NB4 (cell line): ENCODE measurements around the gene CCDC172.

Experiments used
- DNase-seq: peaks from one replicate; pipeline ENCODE4 v3.0.0; 2010; ENCODE audit warnings: low read depth
- H3K4me3 ChIP-seq: one replicate; pipeline ENCODE4 v1.5.1; 2011; ENCODE audit warnings: mild to moderate bottlenecking, low read depth, low read length, moderate library complexity
- MAX ChIP-seq: IDR thresholded peaks from 2 replicates; pipeline ENCODE4 v1.6.1; 2011; ENCODE audit warnings: low read depth, low read length
- MYC ChIP-seq: IDR thresholded peaks from 2 replicates; pipeline ENCODE4 v1.6.1; 2011; ENCODE audit warnings: low read depth, low read length
- POLR2A ChIP-seq: IDR thresholded peaks from 2 replicates; pipeline ENCODE4 v1.6.1; 2011; ENCODE audit warnings: mild to moderate bottlenecking; ENCODE audit not compliant: insufficient read length; ENCODE audit errors: extremely low read depth
- TF ChIP-seq, protein P1 (sequence below): IDR thresholded peaks from one replicate; pipeline ENCODE4 v1.5.1; 2012; ENCODE audit warnings: low read depth, low read length

Gene CCDC172

DNA sequence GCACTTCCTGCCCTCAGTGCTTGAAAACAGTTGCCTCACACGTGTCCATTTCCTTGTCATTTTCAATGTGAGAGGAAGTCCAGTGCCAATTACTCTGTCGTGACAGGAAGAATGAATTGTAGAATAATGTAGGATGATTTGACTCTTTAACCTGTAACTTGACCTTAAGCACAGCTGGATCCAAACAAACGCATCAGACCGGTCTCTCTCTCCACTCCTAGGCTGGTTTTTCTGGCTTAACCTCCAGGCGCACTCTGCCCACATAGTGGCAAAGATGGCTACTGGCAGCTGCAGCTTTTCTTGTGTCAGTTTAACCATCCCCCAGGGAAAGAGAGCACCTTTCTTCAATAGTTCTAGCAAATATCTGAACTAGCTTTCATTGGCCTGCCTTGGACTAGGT lies 74.0 kb downstream of the CCDC172 start:
- no peak for TF ChIP-seq MAX
- TF ChIP-seq MYC: no peak
- TF ChIP-seq, protein P1, sequence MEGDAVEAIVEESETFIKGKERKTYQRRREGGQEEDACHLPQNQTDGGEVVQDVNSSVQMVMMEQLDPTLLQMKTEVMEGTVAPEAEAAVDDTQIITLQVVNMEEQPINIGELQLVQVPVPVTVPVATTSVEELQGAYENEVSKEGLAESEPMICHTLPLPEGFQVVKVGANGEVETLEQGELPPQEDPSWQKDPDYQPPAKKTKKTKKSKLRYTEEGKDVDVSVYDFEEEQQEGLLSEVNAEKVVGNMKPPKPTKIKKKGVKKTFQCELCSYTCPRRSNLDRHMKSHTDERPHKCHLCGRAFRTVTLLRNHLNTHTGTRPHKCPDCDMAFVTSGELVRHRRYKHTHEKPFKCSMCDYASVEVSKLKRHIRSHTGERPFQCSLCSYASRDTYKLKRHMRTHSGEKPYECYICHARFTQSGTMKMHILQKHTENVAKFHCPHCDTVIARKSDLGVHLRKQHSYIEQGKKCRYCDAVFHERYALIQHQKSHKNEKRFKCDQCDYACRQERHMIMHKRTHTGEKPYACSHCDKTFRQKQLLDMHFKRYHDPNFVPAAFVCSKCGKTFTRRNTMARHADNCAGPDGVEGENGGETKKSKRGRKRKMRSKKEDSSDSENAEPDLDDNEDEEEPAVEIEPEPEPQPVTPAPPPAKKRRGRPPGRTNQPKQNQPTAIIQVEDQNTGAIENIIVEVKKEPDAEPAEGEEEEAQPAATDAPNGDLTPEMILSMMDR: no peak
- no peak for TF ChIP-seq POLR2A
- DNase-seq: no peak

DNA sequence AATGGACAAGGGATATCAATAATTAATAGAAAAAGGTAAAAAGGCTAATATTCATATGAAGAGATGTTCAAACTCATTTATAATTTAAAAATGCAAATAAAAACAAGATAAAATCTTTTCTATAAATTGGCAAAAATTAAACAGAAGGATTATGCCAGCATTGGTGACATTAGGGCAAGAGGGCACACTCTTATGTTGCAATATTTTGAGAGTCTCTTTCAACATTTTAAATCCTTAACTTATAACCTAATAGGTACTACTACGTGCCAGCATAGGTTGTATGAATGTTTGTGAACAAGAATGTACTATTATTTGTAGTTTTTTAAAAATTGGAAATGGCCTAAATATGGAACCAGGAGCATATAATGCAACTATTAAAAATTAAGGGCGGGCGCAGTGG lies 78.6 kb downstream of the CCDC172 start:
- TF ChIP-seq MAX: no peak
- TF ChIP-seq POLR2A: no peak
- TF ChIP-seq MYC: no peak
- TF ChIP-seq, protein P1: no peak
- no peak overlapping the region for H3K4me3 ChIP-seq
- DNase-seq: no peak

More for the DNA sequence above, 74.0 kb downstream of the CCDC172 start:
- no peak overlapping the region for H3K4me3 ChIP-seq

- H3K4me3 ChIP-seq: no peak overlapping the region
- DNase-seq: no peak
- TF ChIP-seq POLR2A (no peak), MYC (no peak), MAX (no peak)
- TF ChIP-seq, protein P1: no peak
Observed at GRCh38 chr10:116403740-116404250, 79.5 kb downstream of the CCDC172 start.

DNA sequence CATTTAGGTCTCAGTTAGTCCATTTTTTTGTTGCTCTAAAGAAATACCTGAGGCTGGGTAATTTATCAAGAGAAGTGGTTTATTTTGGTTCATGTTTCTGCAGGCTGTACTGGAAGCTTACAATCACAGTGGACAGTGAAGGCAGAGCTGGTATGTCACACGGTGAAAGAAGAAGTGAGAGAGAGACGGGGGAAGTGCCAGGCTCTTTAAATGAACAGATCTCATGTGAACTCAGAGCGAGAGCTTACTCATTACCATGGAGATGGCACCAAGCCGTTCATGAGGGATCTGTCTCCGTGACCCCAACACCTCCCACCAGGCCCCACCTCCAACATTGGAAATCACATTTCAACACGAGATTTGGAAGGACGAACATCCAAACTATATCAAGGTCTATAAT lies 84.5 kb downstream of the CCDC172 start:
- TF ChIP-seq POLR2A: no peak
- no peak for TF ChIP-seq MAX
- TF ChIP-seq, protein P1: no peak
- no peak for TF ChIP-seq MYC
- DNase-seq: no peak
- H3K4me3 ChIP-seq: no peak overlapping the region

- H3K4me3 ChIP-seq: no peak overlapping the region
- TF ChIP-seq, protein P1: no peak
- TF ChIP-seq MAX (no peak), POLR2A (no peak), MYC (no peak)
- DNase-seq: no peak
Observed at GRCh38 chr10:116410351-116410750, 86.1 kb downstream of the CCDC172 start.

DNA sequence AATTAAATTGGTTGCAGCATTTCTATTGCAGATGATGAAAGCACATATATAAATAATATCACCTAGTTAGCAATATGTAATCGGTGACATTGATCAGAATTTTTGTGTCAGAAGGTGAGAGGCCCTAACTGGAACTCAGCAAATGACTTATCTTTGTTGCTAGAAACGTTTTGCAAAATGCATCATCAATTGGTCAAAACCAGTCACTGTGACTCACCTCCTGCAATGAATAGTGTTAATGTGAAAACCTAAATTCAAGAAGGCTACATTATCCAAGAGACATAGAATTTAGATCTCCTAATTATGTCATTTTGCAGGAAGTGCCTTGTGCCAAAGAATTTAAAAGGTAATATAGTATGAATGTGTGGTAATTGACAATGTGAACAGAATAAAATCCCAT lies 93.6 kb downstream of the CCDC172 start:
- DNase-seq: no peak
- no peak overlapping the region for H3K4me3 ChIP-seq

More for the DNA sequence above, 93.6 kb downstream of the CCDC172 start:
- TF ChIP-seq MAX (no peak), POLR2A (no peak), MYC (no peak)
- TF ChIP-seq, protein P1: no peak
